Fibroblast of skin of scalp (primary cell): ENCODE data around the gene STK24.
A peak's percentile ranks its signal among the peaks of the same experiment; 100 is the strongest.

ENCODE experiments used
- DNase-seq: peaks from one replicate; pipeline ENCODE4 v3.0.0-alpha.2; 2013

Gene STK24

GRCh38 chr13:98489446-98490194 lies 87.3 kb downstream of the STK24 start:
- no peak for DNase-seq

DNA sequence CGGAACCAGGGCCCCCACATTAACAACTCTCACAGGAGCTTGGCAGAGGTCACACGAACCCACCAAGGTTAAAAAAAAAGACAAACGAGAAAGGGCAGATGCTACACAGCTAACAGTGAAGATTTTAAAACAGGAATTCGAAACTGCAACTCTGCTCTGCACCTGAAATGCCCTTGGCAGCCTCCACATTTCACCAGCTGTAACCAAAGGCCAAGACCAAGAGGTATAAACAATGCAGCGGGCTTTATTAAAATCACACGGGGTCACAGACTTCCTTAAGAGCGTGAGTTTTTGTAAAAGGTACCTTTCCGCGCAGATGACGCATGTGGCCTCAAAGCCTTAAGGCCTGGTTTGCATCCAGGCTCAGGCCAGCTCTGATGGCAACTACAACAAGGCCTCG lies 88.2 kb downstream of the STK24 start:
- no peak for DNase-seq

DNA sequence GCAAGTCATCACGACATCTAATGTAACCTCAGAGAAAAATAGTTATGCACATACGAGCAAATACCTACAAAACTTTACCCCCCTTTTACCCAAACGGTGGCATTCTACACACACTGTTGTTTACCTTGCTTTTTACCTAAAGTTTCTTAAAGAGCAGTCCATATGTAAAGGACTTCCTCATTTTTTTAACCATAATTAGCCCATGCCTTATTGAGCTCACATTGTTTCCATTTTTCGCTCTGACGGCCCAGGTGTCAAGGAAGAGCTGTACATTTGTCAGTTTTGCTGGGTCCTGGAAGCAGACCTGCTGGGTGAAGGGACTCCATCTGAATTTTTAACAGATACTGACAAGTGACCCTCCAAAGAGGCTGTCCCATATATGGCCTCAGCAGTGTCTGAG lies 89.4 kb downstream of the STK24 start:
- DNase-seq = no peak

DNA sequence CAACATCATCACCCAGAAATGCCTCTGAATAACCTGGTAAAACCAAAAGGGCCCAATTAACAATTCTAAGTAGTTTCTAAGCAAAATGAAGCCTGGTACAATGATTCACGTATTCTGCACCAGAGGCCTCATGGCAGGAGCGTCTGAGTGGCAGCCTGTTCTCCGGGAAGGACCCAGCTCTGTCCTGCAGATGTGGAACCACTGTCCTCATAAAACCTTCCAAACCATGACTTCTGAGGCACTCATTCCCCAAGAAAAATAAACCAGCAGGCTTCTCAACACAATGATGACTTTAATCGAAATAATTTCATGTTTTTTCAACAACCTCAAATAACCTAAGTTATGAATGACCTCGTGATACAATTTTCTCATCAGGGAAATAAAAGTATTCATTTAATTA lies 89.9 kb downstream of the STK24 start:
- DNase-seq = peak; percentile 45

DNA sequence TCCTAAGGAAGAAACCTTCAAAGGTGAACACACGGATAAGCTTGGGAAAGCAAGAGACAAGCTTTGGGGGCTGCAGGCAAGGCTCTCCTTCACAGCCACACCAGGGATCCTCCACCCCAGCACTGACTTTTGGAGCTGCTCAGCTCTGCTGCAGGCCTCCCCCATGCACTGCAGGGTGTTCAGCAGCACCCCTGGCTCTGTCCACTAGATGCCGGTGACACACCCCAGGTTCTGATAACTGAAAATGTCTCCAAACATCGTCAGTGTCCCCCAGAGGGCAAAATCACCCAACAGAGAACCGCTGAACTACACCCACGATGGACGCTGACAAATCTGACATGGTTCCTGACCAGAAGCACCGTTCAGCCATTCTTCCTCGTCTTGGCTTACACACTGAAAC lies 90.5 kb downstream of the STK24 start:
- no peak for DNase-seq

- no peak for DNase-seq
Measured at GRCh38 chr13:98485561-98485960, 91.3 kb downstream of the STK24 start.

DNA sequence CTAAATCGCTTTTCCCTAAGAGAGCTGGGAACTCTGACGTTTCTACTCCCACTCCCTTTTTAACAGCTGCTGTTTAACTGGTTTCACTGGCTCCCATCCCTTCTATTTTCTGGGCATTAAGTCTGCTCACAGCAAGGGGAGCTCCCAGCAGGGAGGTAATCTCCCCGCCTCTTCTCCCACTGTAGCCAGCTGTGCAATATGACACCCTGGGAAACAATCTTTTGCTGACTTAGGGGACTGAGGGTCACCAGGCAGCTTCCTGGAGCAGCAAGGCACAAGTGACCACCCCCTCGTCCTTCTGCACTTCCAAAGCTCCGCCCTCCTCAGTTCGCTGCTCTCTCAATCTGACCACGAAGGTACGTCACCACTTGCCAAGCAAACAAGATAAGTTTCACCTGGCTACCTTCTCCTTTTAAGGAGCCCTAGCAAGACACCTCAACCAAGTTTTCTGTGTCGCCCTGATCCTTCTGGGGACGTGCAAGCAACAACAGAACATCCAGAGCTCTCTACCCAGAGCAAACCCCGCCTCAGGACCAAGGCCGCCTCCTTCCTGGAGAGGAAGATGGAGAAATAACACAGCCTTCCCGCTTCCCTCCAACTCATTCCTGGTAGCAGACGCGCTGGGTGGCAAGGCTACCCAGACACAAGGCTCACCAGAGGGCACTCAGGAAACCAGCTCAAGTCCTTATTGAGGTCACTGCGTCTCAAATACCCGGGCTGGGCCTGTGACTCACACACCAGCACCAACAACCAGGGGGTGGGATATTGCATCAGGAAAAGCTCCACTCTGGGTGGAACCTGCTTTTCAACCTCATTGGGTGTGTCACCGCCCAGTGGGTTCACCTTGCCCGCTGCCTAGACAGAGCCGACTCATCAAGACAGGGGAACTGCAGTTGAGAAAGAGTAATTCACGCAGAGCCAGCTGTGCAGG lies 92.4 kb downstream of the STK24 start:
- peak; percentile 94 for DNase-seq

DNA sequence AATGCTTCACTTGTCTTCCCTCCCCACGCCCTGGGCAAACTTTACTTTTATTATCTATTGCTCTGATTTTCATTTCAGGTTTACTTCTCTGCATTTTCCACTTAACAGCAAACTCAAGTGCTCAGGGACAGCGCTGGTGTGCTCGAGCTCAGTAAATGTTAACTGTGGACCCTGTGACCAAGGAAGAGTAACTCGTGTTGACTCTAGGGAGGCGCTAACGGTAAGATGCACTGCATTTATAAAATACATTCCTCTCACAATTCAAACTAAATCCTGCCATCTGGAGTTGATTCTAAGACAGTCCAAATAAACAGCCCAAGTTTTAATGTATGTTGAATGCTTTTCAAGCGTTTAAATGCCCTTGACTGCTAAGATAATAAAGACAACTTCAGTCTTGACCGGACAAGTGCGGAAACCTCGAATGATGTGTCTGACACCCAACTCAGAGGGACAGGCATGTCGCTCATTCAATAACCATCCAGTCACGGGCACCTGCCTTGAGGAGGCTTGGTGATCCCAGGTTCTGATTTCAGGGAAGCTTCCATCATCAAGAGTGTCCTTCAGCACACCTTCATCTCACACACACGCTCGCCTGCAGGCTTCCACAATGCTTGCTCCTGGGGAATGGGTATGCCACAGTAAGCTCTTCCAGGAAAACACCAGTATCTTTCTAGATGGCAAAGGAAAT lies 93.2 kb downstream of the STK24 start:
- DNase-seq = peak; percentile 70

GRCh38 chr13:98482476-98483444 lies 94.1 kb downstream of the STK24 start:
- DNase-seq = peak; percentile 73

DNA sequence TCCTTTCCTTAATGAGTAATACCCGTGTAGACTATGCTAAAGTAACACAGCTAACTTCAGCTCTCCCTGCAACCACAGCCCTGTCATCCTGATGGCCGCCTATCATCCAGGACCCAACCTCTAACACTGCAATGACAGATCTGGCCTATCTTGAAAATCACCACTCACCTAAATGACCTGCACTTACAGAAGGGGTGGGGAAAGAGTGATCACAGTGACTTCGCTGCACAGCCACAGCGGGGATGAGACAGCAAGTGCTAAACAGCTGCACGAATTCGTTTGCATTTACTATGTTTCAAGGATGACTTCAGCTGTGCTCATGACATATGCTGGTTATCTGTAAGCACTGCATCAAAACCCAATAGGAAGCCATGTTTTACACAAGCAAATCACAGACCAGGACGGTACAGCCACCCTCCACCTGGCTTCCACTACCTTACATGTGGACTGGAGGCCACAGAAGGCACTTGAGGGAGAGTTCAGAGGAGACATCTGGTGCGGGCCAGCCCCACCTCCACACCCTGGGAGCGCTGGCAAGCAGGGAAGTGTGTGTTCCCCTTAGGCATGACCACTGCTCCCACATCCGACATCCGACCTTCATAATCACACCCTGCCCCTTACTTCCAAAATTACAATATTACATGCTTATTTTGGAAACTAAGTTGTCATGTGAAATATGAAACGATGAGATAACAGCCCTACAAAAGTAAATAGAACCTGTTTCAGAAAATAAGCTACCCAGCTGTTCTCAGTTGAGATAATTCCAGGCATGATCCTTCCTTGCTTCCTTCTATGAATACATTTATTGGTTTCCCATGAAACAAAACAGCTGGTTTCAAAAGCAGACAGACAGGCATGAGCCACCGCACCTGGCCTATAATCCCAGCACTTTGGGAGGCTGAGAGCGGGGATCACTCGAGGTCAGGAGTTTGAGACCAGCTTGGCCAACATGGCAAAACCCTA lies 95.7 kb downstream of the STK24 start:
- no peak for DNase-seq

GRCh38 chr13:98479496-98480003 lies 97.4 kb downstream of the STK24 start:
- DNase-seq = no peak

- DNase-seq = peak; percentile 32
Measured at GRCh38 chr13:98478189-98479129, 98.4 kb downstream of the STK24 start.

- DNase-seq = peak; percentile 89
Measured at GRCh38 chr13:98476538-98476966, 100.4 kb downstream of the STK24 start.

- no peak for DNase-seq
Measured at GRCh38 chr13:98476106-98476505, 100.8 kb downstream of the STK24 start.

DNA sequence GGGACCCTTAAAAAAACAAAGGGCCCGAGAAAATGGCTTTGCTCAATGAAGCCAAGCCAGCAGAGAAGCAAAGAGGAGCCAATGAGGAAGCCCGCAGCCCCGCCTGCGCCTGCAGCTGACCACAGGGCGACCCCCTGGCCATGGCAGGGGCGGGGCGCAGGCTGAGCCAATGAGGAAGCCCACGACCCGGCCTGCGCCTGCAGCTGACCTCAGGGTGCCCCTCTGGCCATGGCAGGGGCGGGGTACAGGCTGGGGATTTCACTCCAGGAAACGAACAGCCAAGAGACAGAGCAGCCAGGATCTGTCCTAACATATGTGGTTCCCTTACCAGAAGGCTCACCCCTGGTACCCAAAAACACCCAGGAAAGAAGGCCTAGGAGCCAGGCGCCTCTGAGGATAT lies 101.4 kb downstream of the STK24 start:
- no peak for DNase-seq

DNA sequence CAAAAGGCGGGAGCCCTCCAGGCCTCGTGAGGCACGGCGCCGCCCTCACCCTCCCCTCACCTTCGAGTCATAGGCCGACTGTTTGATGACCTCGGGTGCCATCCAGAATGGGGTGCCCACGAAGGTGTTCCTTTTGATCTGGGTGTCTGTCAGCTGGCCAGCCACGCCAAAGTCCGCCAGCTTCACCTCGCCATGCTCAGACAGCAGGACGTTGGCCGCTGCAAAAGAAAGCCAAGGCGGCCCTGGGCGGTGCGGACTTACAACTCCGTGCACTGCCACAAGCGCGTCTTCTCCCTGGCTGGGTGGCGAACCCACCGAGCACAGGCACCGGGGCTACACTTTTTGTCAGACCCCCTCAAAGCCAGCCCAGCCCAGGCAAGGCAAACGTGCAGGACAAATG lies 102.1 kb downstream of the STK24 start:
- no peak for DNase-seq

DNA sequence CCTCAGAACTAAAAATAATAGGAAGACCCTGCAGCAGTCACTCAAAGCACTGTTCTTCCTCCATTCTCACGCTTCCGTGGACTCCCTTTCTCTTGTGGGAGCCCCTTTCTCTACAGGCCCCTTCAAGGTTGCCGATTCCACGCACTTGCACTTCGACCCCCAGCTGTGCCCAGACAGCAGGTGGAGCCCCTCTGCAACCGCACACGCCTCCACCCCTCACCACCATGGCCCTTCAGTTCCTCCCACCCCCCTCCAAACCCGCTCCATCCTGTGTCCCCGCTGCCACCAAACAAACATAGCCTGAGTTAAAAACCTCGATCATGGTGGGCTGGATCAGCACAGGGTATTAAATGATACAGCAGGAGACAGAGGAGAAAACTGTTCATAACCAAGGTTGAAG lies 102.6 kb downstream of the STK24 start:
- no peak for DNase-seq

GRCh38 chr13:98473788-98474144 lies 103.1 kb downstream of the STK24 start:
- no peak for DNase-seq

GRCh38 chr13:98473135-98473787 lies 103.6 kb downstream of the STK24 start:
- no peak for DNase-seq
